IMR-90 (cell line): Measurements from ENCODE around the gene GPATCH2. TPM values are rescaled to one million over a fixed set of nuclear protein-coding genes. Genes with fewer than 3 reads are reported as not detected.

ENCODE experiments used
- ATAC-seq: fragments of 200-7000 bp; cut with Tn5 transposase; 2 replicates; pipeline ENCODE4 v1.9.1; 2020; ENCODE audit warnings: low read depth, mild to moderate bottlenecking, moderate library complexity
- BruUV-seq: library from RNA; stranded (reverse); fragments of 400-500 nt; replicated peaks from 2 replicates; lab custom pipeline; 2021; lab: Mats Ljungman, UMichigan
- CTCF ChIA-PET: fragments of 300-600 bp; formaldehyde crosslinking; extraction: SDS; loops from one replicate; lab custom pipeline; 2021; ENCODE audit warnings: antibody characterized with exemption; lab: Yijun Ruan, JAX
- POLR2A ChIA-PET: fragments of 300-600 bp; sonication (Branson Sonifier 250); formaldehyde crosslinking; loops from one replicate; lab custom pipeline; 2022; ENCODE audit warnings: antibody characterized with exemption; ENCODE audit not compliant: unreplicated experiment; lab: Charles Lee
- DNase-seq: peaks from one replicate; pipeline ENCODE4 v3.0.0; 2013
- H2AFZ ChIP-seq: replicated peaks from 2 replicates; pipeline ENCODE3; 2013; ENCODE audit warnings: low read length, mild to moderate bottlenecking; ENCODE audit not compliant: poor library complexity
- H2AK5ac ChIP-seq: 2 replicates; pipeline ENCODE4 v1.6.1; 2013; ENCODE audit warnings: low read depth, low read length, inconsistent platforms
- H2AK9ac ChIP-seq: replicated peaks from 2 replicates; pipeline ENCODE3; 2013; ENCODE audit warnings: mild to moderate bottlenecking, low read depth, low read length, moderate library complexity; ENCODE audit not compliant: poor library complexity
- H2BK120ac ChIP-seq: 2 replicates; pipeline ENCODE4 v1.6.1; 2013; ENCODE audit warnings: low read depth, low read length, inconsistent platforms
- H2BK15ac ChIP-seq: 3 replicates; pipeline ENCODE4 v1.6.1; 2013; ENCODE audit warnings: low read depth, low read length, inconsistent platforms
- H2BK20ac ChIP-seq: 2 replicates; pipeline ENCODE4 v1.6.1; 2013; ENCODE audit warnings: low read depth, mild to moderate bottlenecking, inconsistent platforms, low read length, moderate library complexity
- H2BK5ac ChIP-seq: 2 replicates; pipeline ENCODE4 v1.6.1; 2013; ENCODE audit warnings: mild to moderate bottlenecking, low read depth, low read length, inconsistent platforms; ENCODE audit not compliant: poor library complexity, severe bottlenecking
- H3K14ac ChIP-seq: replicated peaks from 2 replicates; pipeline ENCODE4 v1.6.1; 2013; ENCODE audit warnings: low read depth, low read length, inconsistent platforms
- H3K18ac ChIP-seq: 2 replicates; pipeline ENCODE4 v1.6.1; 2013; ENCODE audit warnings: low read depth, low read length, control low read depth
- H3K23ac ChIP-seq: 2 replicates; pipeline ENCODE4 v1.6.1; 2013; ENCODE audit warnings: low read depth, low read length, inconsistent platforms
- H3K27ac ChIP-seq: 2 replicates; pipeline ENCODE4 v1.5.1; 2013; ENCODE audit warnings: mild to moderate bottlenecking, control low read depth, low read length; ENCODE audit not compliant: insufficient read depth
- H3K27me3 ChIP-seq: 2 replicates; pipeline ENCODE4 v1.6.1; 2013; ENCODE audit warnings: low read length; ENCODE audit not compliant: control insufficient read depth, insufficient read depth
- H3K36me3 ChIP-seq: 2 replicates; pipeline ENCODE4 v1.6.1; 2013; ENCODE audit warnings: low read length, mixed read lengths; ENCODE audit not compliant: control insufficient read depth, insufficient read depth
- H3K4ac ChIP-seq: 2 replicates; pipeline ENCODE4 v1.6.1; 2013; ENCODE audit warnings: low read depth, low read length, inconsistent platforms
- H3K4me1 ChIP-seq: 2 replicates; pipeline ENCODE4 v1.6.1; 2013; ENCODE audit warnings: low read length, mixed read lengths; ENCODE audit not compliant: control insufficient read depth, insufficient read depth
- H3K4me2 ChIP-seq: 2 replicates; pipeline ENCODE4 v1.6.1; 2013; ENCODE audit warnings: low read depth, mild to moderate bottlenecking, control low read depth, low read length, moderate library complexity
- H3K4me3 ChIP-seq: 2 replicates; pipeline ENCODE4 v1.5.1; 2013; ENCODE audit warnings: low read depth, mild to moderate bottlenecking, control low read depth, low read length, moderate library complexity; ENCODE audit not compliant: insufficient read depth
- H3K56ac ChIP-seq: 2 replicates; pipeline ENCODE4 v1.6.1; 2013; ENCODE audit warnings: low read length, inconsistent platforms; ENCODE audit not compliant: insufficient read depth; ENCODE audit errors: extremely low read depth
- H3K79me1 ChIP-seq, 2 experiments: 2 replicates each; pipeline ENCODE4 v1.6.1; 2013; ENCODE audit warnings: low read length in 2 of 2, inconsistent platforms in 1 of 2, low read depth in 1 of 2
- H3K9ac ChIP-seq: 2 replicates; pipeline ENCODE4 v1.6.1; 2013; ENCODE audit warnings: low read depth, low read length, control low read depth
- H3K9me1 ChIP-seq: 2 replicates; pipeline ENCODE4 v1.6.1; 2013; ENCODE audit warnings: low read length, inconsistent platforms; ENCODE audit not compliant: insufficient read depth
- H3K9me3 ChIP-seq: 2 replicates; pipeline ENCODE4 v1.6.1; 2013; ENCODE audit warnings: low read length; ENCODE audit not compliant: control insufficient read depth, insufficient read depth
- H4K20me1 ChIP-seq: 2 replicates; pipeline ENCODE4 v1.6.1; 2013; ENCODE audit warnings: low read length, inconsistent platforms; ENCODE audit not compliant: insufficient read depth
- H4K5ac ChIP-seq: 2 replicates; pipeline ENCODE4 v1.6.1; 2013; ENCODE audit warnings: mild to moderate bottlenecking, low read depth, low read length, control low read depth
- H4K8ac ChIP-seq, 2 experiments: 2 replicates each; pipeline ENCODE4 v1.6.1; 2013; ENCODE audit warnings: low read depth in 2 of 2, low read length in 2 of 2, control low read depth in 1 of 2, inconsistent platforms in 1 of 2
- H4K91ac ChIP-seq: 2 replicates; pipeline ENCODE4 v1.6.1; 2013; ENCODE audit warnings: low read depth, low read length, inconsistent platforms; ENCODE audit not compliant: insufficient read depth
- CHD1 ChIP-seq: IDR thresholded peaks from 2 replicates; pipeline ENCODE4 v1.6.1; 2012; ENCODE audit warnings: low read depth, low read length, improper control_type of control experiment
- CTCF ChIP-seq: conservative IDR thresholded peaks from 2 replicates; pipeline ENCODE4 v1.5.1; 2012; ENCODE audit warnings: mild to moderate bottlenecking, low read depth, low read length, improper control_type of control experiment
- MAFK ChIP-seq: IDR thresholded peaks from 2 replicates; pipeline ENCODE4 v1.6.1; 2012; ENCODE audit warnings: low read depth, low read length, improper control_type of control experiment
- MAZ ChIP-seq: IDR thresholded peaks from 2 replicates; pipeline ENCODE4 v1.6.1; 2012; ENCODE audit warnings: low read depth, mild to moderate bottlenecking, low read length, improper control_type of control experiment, moderate library complexity, borderline replicate concordance
- NFE2L2 ChIP-seq: fragments of 150-350 bp; IDR thresholded peaks from 2 replicates; pipeline ENCODE4 v1.6.1; 2016; ENCODE audit warnings: low read depth, mild to moderate bottlenecking, low read length
- POLR2A ChIP-seq: IDR thresholded peaks from 2 replicates; pipeline ENCODE4 v1.6.1; 2012; ENCODE audit warnings: mild to moderate bottlenecking, low read depth, low read length
- RCOR1 ChIP-seq: IDR thresholded peaks from 2 replicates; pipeline ENCODE4 v1.6.1; 2012; ENCODE audit warnings: mild to moderate bottlenecking, low read length, improper control_type of control experiment; ENCODE audit not compliant: insufficient replicate concordance
- USF2 ChIP-seq: fragments of 150-350 bp; IDR thresholded peaks from 2 replicates; pipeline ENCODE4 v1.6.1; 2017; ENCODE audit warnings: mild to moderate bottlenecking, antibody characterized with exemption, low read length, low read depth
- WGBS, 2 experiments: methylation state at CpG; one replicate each; pipeline versions ENCODE4 v1.1.5 to v1.1.7; 2013; ENCODE audit warnings: missing lambda C conversion rate in 2 of 2; ENCODE audit not compliant: insufficient read length in 1 of 2; ENCODE audit errors: extremely low coverage in 2 of 2; 5-methylcytosine and 5-hydroxymethylcytosine counted together
- dilution Hi-C: fragments of 300-500 bp; cut with HindIII; formaldehyde crosslinking; loops from one replicate; pipeline ENCODE4 v1.14.3; 2018; ENCODE audit warnings: low sequenced_read_pairs; ENCODE audit not compliant: unreplicated experiment
- in situ Hi-C: fragments of 300-500 bp; cut with MboI; formaldehyde crosslinking; loops from 3 replicates; pipeline ENCODE4 v1.14.3; 2019; ENCODE audit warnings: low sequenced_read_pairs, inconsistent platforms, mixed read lengths
- intact Hi-C: fragments of 100-400 bp; cut with micrococcal nuclease; formaldehyde crosslinking; loops from 2 replicates; pipeline ENCODE4 v1.10.0; 2022
- polyA plus RNA-seq, 3 experiments: library from polyadenylated mRNA; depleted of rRNA; stranded (reverse); fragments of >200 nt; gene quantifications; 2 replicates each; pipeline ENCODE4 v1.2.3, GENCODE V29; 2012; ENCODE audit warnings: low replicate concordance in 1 of 3
- total RNA-seq: library from RNA; depleted of rRNA; stranded (reverse); fragments of >200 nt; gene quantifications from 2 replicates; pipeline ENCODE4 v1.2.3, GENCODE V29; 2012

The GPATCH2 gene
- total and polyA plus RNA-seq, 2 of the 4 experiments (the other 2 are of a cell fraction), result 4.7 to 11.8 TPM

GRCh38 chr1:217453816-217454215 is 177.1 kb downstream of the GPATCH2 start:
- Histone ChIP-seq H2BK15ac (no peak overlapping the region), H3K36me3 (peaks cover 4% of the 10 kb centered on the region)
- dilution Hi-C loops, result no loop called here

More at GRCh38 chr1:217453816-217454215, 177.1 kb downstream of the GPATCH2 start:
- CTCF ChIA-PET, result no interaction called here
- no peak for DNase-seq
- no peak overlapping the region for H3K18ac ChIP-seq
- H2AK5ac ChIP-seq, result no peak overlapping the region
- H3K4me2 ChIP-seq, result no peak overlapping the region
- no peak overlapping the region for H3K4me3 ChIP-seq
- H3K79me1 ChIP-seq, result no peaks in the 10 kb centered on the region
- H4K91ac ChIP-seq, result no peak overlapping the region
- H3K56ac ChIP-seq, result no peak overlapping the region
- no peak overlapping the region for H3K9ac ChIP-seq
- WGBS, 2 experiments, result no CpG with 5 or more reads among the region's 4 CpGs
- BruUV-seq, result no TSS peak
- H2AFZ ChIP-seq, result no peak overlapping the region
- H4K5ac ChIP-seq, result no peak overlapping the region
- H3K4me1 ChIP-seq, result no peaks in the 10 kb centered on the region
- no peaks in the 10 kb centered on the region for H3K27me3 ChIP-seq
- H4K8ac ChIP-seq, result no peak overlapping the region
- H3K27ac ChIP-seq, result no peak overlapping the region
- peak overlapping the region; percentile 32; the same call in 1 of the 2 replicates for H3K23ac ChIP-seq
- TF ChIP-seq CHD1 (no peak), NFE2L2 (no peak), RCOR1 (no peak), MAZ (no peak), CTCF (no peak), MAFK (no peak), POLR2A (no peak), USF2 (no peak)
- no peak overlapping the region for H2BK20ac ChIP-seq
- H3K14ac ChIP-seq, result no peak overlapping the region
- H2BK5ac ChIP-seq, result no peak overlapping the region
- peak overlapping the region; percentile 40 for H2AK9ac ChIP-seq
- no peaks in the 10 kb centered on the region for H3K9me1 ChIP-seq
- no peak for ATAC-seq
- no peaks in the 10 kb centered on the region for H4K20me1 ChIP-seq
- H2BK120ac ChIP-seq, result no peak overlapping the region
- in situ Hi-C loops (no loop called here), intact Hi-C loops (no loop called here)
- H3K9me3 ChIP-seq, result no peaks in the 10 kb centered on the region
- no peak overlapping the region for H3K4ac ChIP-seq
- POLR2A ChIA-PET, result no interaction called here
